Heart right ventricle (tissue), 16 donors: ENCODE data around the gene GSX1. TPM values are rescaled to one million over a fixed set of nuclear protein-coding genes. Genes with fewer than 3 reads are reported as not detected.
"Not testable (repeated sequence)": the region's sequence is repeated elsewhere in the genome, so short reads cannot be mapped to it uniquely, and the experiment has no call there.

Source experiments
- ATAC-seq, 8 donors: fragments of 200-7000 bp; cut with Tn5 transposase; one replicate each; pipeline ENCODE4 v1.9.1; 2020; ENCODE audit warnings: mild to moderate bottlenecking in 8 of 8, moderate library complexity in 8 of 8, moderate number of reproducible peaks in 1 of 8
- DNase-seq, 2 donors: peaks; one replicate each; pipeline ENCODE4 v3.0.0-alpha.2; 2020
- H3K27ac ChIP-seq, 10 donors: fragments of 200-600 bp; sonication (generic) in 2 of 10; one replicate each; pipeline versions ENCODE4 v1.5.0 to v1.8.0; 2020 to 2022; ENCODE audit warnings: mild to moderate bottlenecking in 3 of 10
- H3K27me3 ChIP-seq, 7 donors: fragments of 200-600 bp; one replicate each; pipeline ENCODE4 v1.8.0; 2021 to 2022; ENCODE audit warnings: mild to moderate bottlenecking in 2 of 7
- H3K36me3 ChIP-seq, 9 donors: fragments of 200-600 bp; sonication (generic) in 1 of 9; one replicate each; pipeline versions ENCODE4 v1.5.0 to v1.8.0; 2020 to 2022; ENCODE audit warnings: mild to moderate bottlenecking in 2 of 9
- H3K4me1 ChIP-seq, 9 donors: fragments of 200-600 bp; sonication (generic) in 1 of 9; one replicate each; pipeline versions ENCODE4 v1.5.0 to v1.8.0; 2020 to 2022; ENCODE audit warnings: mild to moderate bottlenecking in 4 of 9
- H3K4me3 ChIP-seq, 10 donors: fragments of 200-600 bp; sonication (generic) in 2 of 10; one replicate each; pipeline versions ENCODE4 v1.5.0 to v1.8.0; 2020 to 2022; ENCODE audit warnings: mild to moderate bottlenecking in 7 of 10, moderate library complexity in 2 of 10
- H3K9me3 ChIP-seq, 11 donors: fragments of 200-600 bp in 10 of 11; sonication (generic) in 2 of 11; one replicate each; pipeline versions ENCODE4 v1.5.0 to v1.8.0; 2013 to 2022; ENCODE audit warnings: mild to moderate bottlenecking in 2 of 11, control low read depth in 1 of 11, moderate library complexity in 1 of 11
- WGBS, 2 donors: extraction: QIAGEN DNeasy Blood & Tissue Kit; methylation state at CpG; one replicate each; pipeline ENCODE4 v1.1.7; 2013; ENCODE audit warnings: inconsistent platforms in 1 of 2; 5-methylcytosine and 5-hydroxymethylcytosine counted together
- intact Hi-C, 10 donors: fragments of 100-400 bp; cut with DNase I; formaldehyde crosslinking; loops; one replicate each; pipeline versions ENCODE4 v1.11.1 to v1.14.2; 2022
- polyA plus RNA-seq, 2 donors: library from polyadenylated mRNA; stranded (reverse); fragments of 200-250 nt; gene quantifications; one replicate each; pipeline ENCODE4 v1.2.3, GENCODE V29; 2013
- total RNA-seq, 10 donors: library from RNA; stranded (reverse); fragmentation: NEBNext Ultra II Directional in 3 of 10; extraction: Animal tissue kit (Norgen Biotek cat#: 25700) in 3 of 10; gene quantifications; one replicate each; pipeline versions ENCODE4 v1.2.1 to v1.2.4, GENCODE V29; 2021 to 2023
- TF ChIP-seq, protein P1 (sequence below), 9 donors: fragments of 200-600 bp; sonication (generic) in 2 of 9; IDR thresholded peaks; one replicate each; pipeline versions ENCODE4 v1.5.0 to v1.8.0; 2021 to 2022; ENCODE audit warnings: antibody characterized with exemption in 9 of 9, mild to moderate bottlenecking in 5 of 9, moderate library complexity in 1 of 9
- donor health status: Arrhythmogenic right ventricular cardiomyopathy.
- donor health status: ischemic (EF 13 %, LVEDD 7.1; RV severe dilation, severe dysfunction).
- donor health status: healthy with polysubstance abuse.
- donor health status: DM: no; HTN: yes; CAD: no.
- donor health status: DM: no; HTN: no; CAD: no.
- donor health status: ischemic (EF 25% LVEDD 6.9; RV normal size, moderate dysfunction).
- donor health status: ischemic (EF 25% LVEDD 5.7; RV mildly dilated, moderate dysfunction).
- donor health status: healthy.
- donor health status: DM: yes; HTN: yes; CAD: no.
- donor health status: Ischemic cardiomyopathy.
- donor health status: ischemic (EF 35%, LVEDD 5.7; RV mildly dilated, moderate dysfunction).
- donor health status: nonischemic (EF 11% LVEDD 7.7; RV severe dilation, severe dysfunction).
- donor health status: DM: yes; HTN: yes; CAD: no.
- donor health status: PGD.
- donor health status: ischemic (EF 29% LVEDD 5.4; RV normal size, mild dysfunction).
- donor health status: nonischemic (EF 23%, LVEDD 6.1; RV moderate dilation, normal function).

GSX1 gene
- total and polyA plus RNA-seq, 12 donors: not detected

GRCh38 chr13:27810461-27810860, 18.2 kb downstream of the GSX1 start:
- 65 to 74% methylated on average over 2 of the region's 2 CpGs for WGBS, 2 donors
- no peak for ATAC-seq

DNA sequence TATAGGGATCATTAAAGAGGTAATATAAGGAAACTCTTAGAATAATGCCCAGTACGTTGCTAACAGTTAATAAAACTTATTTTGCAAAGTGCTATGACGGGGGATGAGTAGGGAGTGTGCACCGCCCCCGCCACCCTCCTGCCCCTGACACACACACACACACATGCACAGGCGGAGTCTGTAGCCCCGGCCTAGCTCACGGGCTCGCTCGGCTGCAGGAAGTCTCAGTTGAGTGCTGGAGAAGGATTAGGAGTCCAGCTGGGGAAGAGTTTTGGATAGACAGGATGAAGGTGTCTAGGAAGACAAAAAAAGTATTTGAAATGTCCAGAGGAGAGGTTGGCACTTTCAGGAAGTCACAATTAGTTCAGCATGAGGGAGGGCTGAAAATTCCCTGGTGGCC, 21.5 kb downstream of the GSX1 start:
- no peak for ATAC-seq
- WGBS, 2 donors: 71 to 75% methylated on average over 9 of the region's 9 CpGs
- Histone ChIP-seq H3K9me3 (no peaks in the 10 kb centered on the region), H3K4me1 (no peaks in the 10 kb centered on the region), H3K27me3 (peaks cover 0 to 89% (median 73%) of the 10 kb centered on the region in 7 donors), H3K36me3 (no peaks in the 10 kb centered on the region), H3K4me3 (no peak overlapping the region), H3K27ac (no peak overlapping the region)
- DNase-seq: no peak
- TF ChIP-seq, protein P1, sequence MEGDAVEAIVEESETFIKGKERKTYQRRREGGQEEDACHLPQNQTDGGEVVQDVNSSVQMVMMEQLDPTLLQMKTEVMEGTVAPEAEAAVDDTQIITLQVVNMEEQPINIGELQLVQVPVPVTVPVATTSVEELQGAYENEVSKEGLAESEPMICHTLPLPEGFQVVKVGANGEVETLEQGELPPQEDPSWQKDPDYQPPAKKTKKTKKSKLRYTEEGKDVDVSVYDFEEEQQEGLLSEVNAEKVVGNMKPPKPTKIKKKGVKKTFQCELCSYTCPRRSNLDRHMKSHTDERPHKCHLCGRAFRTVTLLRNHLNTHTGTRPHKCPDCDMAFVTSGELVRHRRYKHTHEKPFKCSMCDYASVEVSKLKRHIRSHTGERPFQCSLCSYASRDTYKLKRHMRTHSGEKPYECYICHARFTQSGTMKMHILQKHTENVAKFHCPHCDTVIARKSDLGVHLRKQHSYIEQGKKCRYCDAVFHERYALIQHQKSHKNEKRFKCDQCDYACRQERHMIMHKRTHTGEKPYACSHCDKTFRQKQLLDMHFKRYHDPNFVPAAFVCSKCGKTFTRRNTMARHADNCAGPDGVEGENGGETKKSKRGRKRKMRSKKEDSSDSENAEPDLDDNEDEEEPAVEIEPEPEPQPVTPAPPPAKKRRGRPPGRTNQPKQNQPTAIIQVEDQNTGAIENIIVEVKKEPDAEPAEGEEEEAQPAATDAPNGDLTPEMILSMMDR (IDR thresholded peaks at IDR 0.05): no peak
- intact Hi-C loops: no loop called here

More at GRCh38 chr13:27810461-27810860, 18.2 kb downstream of the GSX1 start:
- Histone ChIP-seq H3K4me1 (no peaks in the 10 kb centered on the region), H3K4me3 (no peak overlapping the region), H3K27me3 (peaks cover 0 to 90% (median 71%) of the 10 kb centered on the region in 7 donors), H3K9me3 (no peaks in the 10 kb centered on the region), H3K27ac (no peak overlapping the region), H3K36me3 (no peaks in the 10 kb centered on the region)
- DNase-seq: no peak
- intact Hi-C loops: no loop called here
- TF ChIP-seq, protein P1 (IDR thresholded peaks at IDR 0.05): no peak

DNA sequence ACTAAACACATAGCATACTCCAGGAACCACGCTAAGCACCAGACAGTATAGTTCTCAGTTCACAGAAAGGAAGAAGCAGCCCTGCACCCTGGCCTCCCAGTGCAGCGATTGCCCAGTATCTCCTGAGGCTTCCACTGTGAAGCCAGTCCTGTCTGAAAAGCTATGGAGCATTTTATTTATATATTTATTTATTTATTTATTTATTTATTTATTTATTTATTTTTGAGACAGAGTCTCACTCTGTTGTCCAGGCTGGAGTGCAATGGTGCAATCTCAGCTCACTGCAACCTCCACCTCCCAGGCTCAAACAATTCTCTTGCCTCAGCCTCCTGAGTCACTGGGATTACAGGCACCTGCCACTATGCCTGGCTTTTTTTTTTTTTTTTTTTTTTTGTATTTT, 25.5 kb downstream of the GSX1 start:
- H3K4me1 ChIP-seq, H3K36me3 ChIP-seq, H3K9me3 ChIP-seq, H3K27ac ChIP-seq, DNase-seq, intact Hi-C loops, H3K4me3 ChIP-seq, ATAC-seq: not testable (repeated sequence)
- WGBS, 2 donors: 87 to 91% methylated on average over 2 of the region's 2 CpGs
- peaks cover 0 to 95% (median 85%) of the 10 kb centered on the region in 7 donors for H3K27me3 ChIP-seq

DNA sequence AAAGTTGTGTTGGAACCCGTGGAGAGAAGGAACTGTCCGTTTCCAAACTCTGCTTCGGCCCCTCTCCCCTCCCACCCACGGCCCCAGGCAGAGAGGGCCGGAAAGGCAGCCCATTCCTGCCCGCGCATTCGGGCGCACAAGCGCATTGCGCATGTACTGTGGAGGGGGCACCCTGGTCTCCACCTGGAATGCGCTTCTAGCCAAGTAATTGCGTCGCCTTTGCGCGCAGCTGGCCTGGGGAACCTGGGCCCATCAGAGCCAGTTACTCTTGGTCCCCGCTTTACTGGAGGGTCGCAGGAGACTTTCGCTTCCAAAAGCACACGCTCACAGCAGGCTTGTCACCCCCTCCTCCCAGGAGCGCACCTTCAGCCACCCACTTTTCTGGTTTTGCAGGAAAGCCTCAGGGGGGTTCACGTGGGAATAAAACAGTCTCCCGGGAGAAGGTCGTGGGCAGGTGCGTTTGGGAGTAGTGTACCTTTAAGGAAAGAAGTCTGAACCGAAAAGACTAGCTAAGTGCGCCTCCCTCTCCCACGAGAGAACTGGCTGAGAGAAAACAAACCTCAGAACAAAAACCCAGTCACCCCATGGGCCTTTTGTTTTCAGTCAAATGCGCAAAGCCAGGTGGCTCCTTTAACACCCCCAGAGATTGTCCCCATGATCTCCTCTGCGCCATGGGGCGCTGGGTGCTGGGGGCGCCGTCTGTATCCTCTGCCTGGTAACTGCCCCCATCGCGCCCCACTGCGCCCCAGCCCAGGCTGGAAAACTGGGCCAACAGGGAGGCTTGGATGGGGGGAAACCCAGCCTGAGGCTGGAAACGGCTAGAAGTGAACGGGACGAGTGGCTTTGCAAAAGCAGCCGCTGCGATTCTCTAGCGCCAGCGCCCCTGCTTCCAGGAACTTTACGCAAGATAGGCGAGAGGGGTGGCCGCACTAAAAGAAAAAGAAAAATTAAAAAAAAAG, 28.5 kb downstream of the GSX1 start:
- Histone ChIP-seq H3K27me3 (peaks cover 0 to 100% (median 97%) of the 10 kb centered on the region in 7 donors), H3K4me1 (no peaks in the 10 kb centered on the region), H3K9me3 (no peaks in the 10 kb centered on the region), H3K36me3 (no peaks in the 10 kb centered on the region), H3K4me3 (no peak overlapping the region), H3K27ac (no peak overlapping the region)
- 1 to 2% methylated on average over 46 of the region's 46 CpGs for WGBS, 2 donors
- intact Hi-C loops: loop anchor here in 5 of 10 donors (10.0 kb wide), 3 partner anchors 164 to 836 kb away; partner anchors contain the start of gene URAD (in 1 of the 5)
- ATAC-seq (no peak), DNase-seq (no peak)
- TF ChIP-seq, protein P1 (IDR thresholded peaks at IDR 0.05): no peak
